IPS-NIHi7 (cell line): Measurements from ENCODE around the gene WWP2.
"Not testable (repeated sequence)": the region's sequence is repeated elsewhere in the genome, so short reads cannot be mapped to it uniquely, and the experiment has no call there.

ENCODE experiments used
- DNase-seq: peaks from one replicate; pipeline ENCODE4 v3.0.0; 2012; ENCODE audit warnings: mixed read lengths; ENCODE audit errors: extremely low spot score

The WWP2 gene

DNA sequence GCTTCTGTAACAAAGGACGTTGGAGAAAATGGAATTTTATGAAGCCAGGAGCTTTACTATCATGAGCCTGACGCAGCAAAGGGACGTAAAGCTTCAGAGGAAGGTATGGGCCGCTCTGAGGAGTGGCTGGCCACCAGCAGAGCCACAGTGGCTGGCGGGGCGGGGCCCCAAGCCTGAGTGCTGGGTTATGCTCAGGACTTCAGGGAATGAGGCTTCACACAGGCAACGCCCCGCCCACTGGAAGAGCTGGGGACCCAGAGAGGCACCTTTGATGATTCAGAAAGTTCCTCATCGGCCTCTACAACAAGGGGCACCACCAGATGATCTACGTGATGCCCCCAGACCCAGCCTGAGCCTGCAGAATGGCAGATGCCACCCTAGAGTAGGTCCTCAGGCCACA lies 16.2 kb upstream of the WWP2 start:
- no peak for DNase-seq

DNA sequence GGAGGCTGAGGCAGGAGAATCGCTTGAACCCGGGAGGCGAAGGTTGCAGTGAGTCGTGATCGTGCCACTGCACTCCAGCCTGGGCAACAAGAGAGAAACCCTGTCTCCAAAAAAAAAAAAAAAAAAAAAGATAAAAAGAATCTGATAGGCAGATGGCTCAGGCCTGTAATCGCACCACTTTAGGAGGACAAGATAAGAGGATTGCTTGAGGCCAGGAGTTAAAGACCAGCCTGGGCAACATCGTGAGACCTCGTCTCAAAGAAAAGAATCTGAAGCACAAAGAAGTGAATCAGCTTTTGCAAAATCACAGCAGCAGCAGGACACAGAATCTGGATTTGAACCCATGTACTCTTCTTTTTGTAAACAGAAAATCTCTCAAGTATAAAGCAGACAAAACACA lies 15.0 kb upstream of the WWP2 start:
- DNase-seq: no peak

DNA sequence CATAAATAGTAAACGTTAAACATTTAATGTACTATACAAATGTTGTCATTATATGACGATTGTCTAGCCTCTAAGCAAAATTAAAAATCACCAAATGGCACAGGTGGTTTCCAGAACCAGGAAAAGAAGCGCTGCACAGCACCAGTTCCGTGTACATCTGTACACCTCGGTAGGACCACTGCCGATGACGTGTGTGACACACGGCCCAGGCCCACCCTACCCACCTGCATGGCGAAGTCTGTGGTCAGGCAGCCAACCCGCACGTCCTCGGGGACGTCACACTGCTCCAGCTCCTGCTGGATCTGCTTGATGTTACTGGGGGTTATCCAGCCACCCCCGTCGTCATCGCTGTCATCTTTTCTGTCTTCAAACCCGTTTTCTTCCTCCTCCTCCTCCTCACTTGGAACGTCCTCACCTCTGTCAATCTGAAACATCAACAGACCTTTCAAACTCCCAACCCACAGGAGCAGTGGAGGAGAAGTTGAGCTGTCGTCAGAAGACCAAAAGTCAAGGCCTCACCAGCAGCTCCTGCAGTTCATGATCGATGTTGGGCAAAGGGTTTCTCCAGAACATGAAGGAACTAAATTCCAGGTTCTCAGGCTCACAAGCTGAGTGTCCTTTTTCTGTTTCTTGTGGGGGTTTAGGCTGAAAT lies 13.3 kb upstream of the WWP2 start:
- DNase-seq: no peak

DNA sequence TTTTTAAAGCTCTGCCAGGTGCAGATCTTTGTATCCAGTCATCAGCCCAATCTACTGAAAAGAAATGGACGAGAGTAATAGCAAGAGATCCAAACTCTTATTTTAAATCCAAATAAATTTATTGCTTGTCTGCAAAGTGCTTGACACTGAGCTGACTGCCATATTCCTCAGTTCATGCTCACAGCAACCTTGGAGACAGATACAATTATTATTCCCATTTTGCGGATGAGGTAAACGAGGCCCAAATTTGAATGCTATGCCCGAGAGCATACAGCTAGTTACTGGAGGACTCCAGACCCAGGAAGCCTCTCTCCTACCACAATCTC lies 8.0 kb upstream of the WWP2 start:
- no peak for DNase-seq

- DNase-seq: peak; percentile 96
Measured at GRCh38 chr16:69754469-69755310, 7.4 kb upstream of the WWP2 start, which contains the start of gene NOB1. TSS of gene NOB1 (minus strand) at chr16:69754926. CDS start at chr16:69754910, 16 bp downstream.

- no peak for DNase-seq
Measured at GRCh38 chr16:69756705-69757104, 5.4 kb upstream of the WWP2 start.

DNA sequence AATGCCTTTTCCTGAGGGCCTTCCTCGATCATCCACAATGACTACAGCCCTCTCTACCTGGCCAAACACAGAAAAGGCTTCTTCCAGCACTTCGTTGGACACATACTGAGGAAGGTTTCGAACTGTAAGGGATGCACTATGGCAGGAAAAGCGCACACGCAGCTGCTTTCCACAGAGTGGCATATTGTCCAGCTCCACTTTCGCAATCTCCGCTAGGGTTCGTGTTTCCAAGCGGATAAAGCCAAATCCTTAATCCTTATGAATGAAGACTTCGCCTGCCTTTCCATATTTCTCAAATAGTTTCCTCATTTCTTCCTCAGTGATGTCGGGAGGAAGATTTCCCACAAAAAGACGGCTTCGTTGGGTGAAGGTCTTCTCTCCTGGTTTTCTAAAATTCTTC lies 4.8 kb upstream of the WWP2 start:
- DNase-seq: not testable (repeated sequence)

- no peak for DNase-seq
Measured at GRCh38 chr16:69762814-69763598, 874 bp downstream of the WWP2 start.

GRCh38 chr16:69763599-69763942 lies 1.4 kb downstream of the WWP2 start:
- no peak for DNase-seq

DNA sequence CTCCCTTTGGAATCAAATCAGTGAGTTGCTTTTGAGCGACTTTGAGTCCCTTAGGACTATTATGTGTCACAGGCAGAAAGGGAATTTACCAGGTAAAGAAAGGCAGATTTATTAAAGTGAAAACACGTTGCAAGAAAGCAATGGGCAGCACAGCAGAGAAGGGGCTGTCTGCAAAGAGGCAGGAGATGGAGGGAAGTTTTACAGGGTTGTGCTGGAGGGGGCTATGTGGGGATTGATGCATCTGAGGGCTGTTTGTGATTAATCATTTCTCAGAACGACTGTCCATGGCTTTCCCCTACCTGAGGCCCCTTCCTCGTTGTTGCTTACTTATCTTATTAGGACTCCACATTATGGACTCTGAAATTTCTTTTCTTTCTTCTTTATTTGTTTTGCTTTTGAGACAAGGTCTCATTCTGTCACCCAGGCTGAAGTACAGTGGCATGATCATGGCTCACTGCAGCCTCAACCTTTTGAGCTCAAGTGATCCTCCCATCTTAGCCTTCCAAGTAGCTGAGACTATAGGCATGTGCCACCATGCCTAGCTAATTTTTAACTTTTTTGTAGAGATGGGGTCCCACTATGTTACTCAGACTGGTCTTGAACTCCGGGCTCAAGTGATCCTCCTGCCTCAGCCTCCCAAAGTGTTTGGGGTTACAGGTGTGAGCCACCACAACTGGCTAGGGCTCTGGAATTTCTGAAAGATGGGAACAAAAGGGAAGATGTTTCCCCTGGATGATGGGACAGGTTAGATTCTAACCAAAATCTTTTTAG lies 5.5 kb downstream of the WWP2 start:
- DNase-seq: no peak

DNA sequence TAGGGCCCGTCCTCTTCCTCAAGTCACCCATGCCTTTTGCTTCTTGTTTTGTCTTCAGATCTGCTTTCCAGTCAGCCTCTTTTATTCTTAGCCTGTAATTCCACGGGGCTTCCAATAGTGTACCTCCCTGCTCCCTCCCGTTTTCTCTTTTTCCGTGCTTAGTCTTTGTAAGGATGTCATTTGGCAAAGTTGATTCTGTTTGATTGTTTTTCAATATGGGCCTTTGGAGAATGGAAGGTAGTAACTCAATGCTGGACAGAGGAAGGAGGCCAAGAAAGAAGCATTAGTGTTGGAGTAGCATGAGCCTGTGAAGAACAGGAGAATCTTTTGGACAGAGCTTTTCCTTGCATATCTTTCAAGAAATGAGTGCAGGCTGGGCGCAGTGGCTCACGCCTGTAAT lies 6.5 kb downstream of the WWP2 start:
- DNase-seq: no peak

- DNase-seq: no peak
Measured at GRCh38 chr16:69769404-69769803, 7.3 kb downstream of the WWP2 start.

- DNase-seq: no peak
Measured at GRCh38 chr16:69771651-69771967, 9.5 kb downstream of the WWP2 start.

- DNase-seq: no peak
Measured at GRCh38 chr16:69773260-69773947, 11.3 kb downstream of the WWP2 start.

DNA sequence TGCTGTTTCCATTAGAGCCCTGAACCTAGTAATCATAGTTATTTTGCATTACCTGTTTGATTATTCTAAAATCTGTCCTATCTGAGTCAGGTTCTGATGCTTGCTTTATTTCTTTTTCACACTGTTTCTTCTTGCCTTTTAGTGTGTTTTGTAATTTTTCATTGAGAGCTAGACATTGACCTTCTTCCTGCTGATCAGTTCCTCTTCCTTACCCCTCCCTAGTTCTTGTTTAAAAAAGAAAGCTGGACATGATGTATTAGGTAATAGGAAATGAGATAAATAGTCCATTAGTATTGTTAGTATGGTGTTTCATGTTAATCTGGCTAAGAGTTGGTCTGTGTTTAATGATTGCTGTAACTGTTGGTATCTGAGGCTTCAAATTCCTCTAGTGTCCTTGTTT lies 13.4 kb downstream of the WWP2 start:
- no peak for DNase-seq

- DNase-seq: no peak
Measured at GRCh38 chr16:69779724-69780123, 17.6 kb downstream of the WWP2 start.

GRCh38 chr16:69781118-69781517 lies 19.0 kb downstream of the WWP2 start:
- DNase-seq: no peak

DNA sequence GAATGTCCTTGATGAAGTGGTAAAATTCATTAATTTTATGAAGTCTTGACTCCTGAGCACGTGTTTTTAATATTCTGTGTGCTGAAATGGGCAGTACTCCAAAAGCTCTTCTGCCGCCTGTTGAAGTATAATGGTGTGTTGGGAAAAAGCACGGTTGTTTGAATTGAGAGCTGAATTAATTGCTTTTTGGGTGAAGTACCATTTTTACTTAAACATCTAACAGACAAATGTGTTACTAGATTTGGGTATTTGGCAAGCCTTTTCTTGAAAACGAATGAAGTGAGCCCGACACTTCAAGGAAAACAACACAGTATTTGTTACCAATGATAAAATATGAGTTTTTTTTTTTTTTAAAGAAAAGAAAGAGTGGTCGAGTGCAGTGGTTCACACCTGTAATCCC lies 22.5 kb downstream of the WWP2 start:
- DNase-seq: no peak

GRCh38 chr16:69787883-69788282 lies 25.8 kb downstream of the WWP2 start:
- no peak for DNase-seq

- DNase-seq: not testable (repeated sequence)
Measured at GRCh38 chr16:69791391-69791847, 29.3 kb downstream of the WWP2 start.

- DNase-seq: no peak
Measured at GRCh38 chr16:69793526-69793925, 31.4 kb downstream of the WWP2 start.
